BJ (cell line): ENCODE results near the gene TRAK1. TPM values are rescaled to one million over a fixed set of nuclear protein-coding genes. Genes with fewer than 3 reads are reported as not detected.
A peak's percentile ranks its signal among the peaks of the same experiment; 100 is the strongest.

Source experiments
- CTCF ChIA-PET: fragments of 350-600 bp; formaldehyde crosslinking; extraction: SDS; loops from one replicate; lab custom pipeline; 2021; ENCODE audit warnings: antibody characterized with exemption, inconsistent platforms; lab: Yijun Ruan, JAX
- POLR2A ChIA-PET: fragments of 300-600 bp; sonication (Branson Sonifier 250); formaldehyde crosslinking; extraction: SDS; loops from one replicate; lab custom pipeline; 2021; ENCODE audit warnings: antibody characterized with exemption; lab: Charles Lee
- DNase-seq: peaks from one replicate; pipeline ENCODE4 v3.0.0-alpha.2; 2011; ENCODE audit warnings: low read depth
- H3K27me3 ChIP-seq: 2 replicates; pipeline ENCODE4 v1.6.0; 2011; ENCODE audit warnings: low read length; ENCODE audit not compliant: control insufficient read depth, insufficient read depth
- H3K36me3 ChIP-seq: 2 replicates; pipeline ENCODE4 v1.5.1; 2011; ENCODE audit warnings: low read length; ENCODE audit not compliant: control insufficient read depth, insufficient read depth
- H3K4me3 ChIP-seq: 2 replicates; pipeline ENCODE4 v1.5.1; 2011; ENCODE audit warnings: low read depth, mild to moderate bottlenecking, control low read depth, low read length
- CTCF ChIP-seq: IDR thresholded peaks from 2 replicates; pipeline ENCODE4 v1.5.1; 2011; ENCODE audit warnings: low read depth, mild to moderate bottlenecking, control low read depth, inconsistent platforms, low read length, moderate library complexity; ENCODE audit not compliant: insufficient read depth
- polyA plus RNA-seq: library from polyadenylated mRNA; depleted of rRNA; stranded (reverse); fragments of >200 nt; gene quantifications from 2 replicates; pipeline ENCODE4 v1.2.3, GENCODE V29; 2011

TRAK1 gene
- polyA plus RNA-seq, 1 experiment, result 36.3 TPM

DNA sequence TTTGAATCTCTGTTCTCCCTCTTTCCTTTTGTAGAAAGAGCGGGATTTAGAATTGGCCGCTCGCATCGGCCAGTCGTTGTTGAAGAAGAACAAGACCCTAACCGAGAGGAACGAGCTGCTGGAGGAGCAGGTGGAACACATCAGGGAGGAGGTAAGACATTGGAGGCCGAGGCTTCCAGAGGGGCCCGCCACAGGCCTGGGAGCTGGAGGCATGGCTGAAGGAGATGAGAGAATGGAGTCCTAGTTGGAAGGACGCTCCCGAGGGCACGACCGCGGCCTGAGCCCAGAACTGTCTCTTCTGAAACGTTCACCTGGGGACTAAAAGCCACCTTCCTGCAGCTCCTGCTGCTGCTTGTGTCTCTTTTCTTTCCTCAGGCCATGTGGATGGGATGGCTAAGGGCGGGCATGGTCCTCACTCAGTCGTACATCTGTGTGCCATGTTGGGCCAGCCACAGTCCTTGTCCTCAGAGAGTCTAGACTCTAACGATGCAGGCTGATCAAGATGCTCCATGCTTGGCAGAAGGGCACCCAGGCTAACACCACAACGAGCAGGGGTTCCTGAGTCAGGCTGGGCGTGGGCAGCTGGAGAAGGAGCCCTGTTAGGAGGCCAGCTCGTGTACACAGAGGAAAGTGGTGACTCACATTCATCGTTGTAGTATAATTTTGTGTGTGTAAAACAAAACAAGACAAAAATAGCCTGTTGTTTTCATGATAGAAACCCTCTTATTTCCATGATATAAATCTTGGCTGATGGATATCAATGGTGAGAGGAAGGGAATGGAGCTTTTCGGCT is 93.7 kb downstream of the TRAK1 start:
- H3K27me3 ChIP-seq, result no peaks in the 10 kb centered on the region
- no peak overlapping the region for H3K4me3 ChIP-seq
- CTCF ChIA-PET, result interaction anchor here (0.5 to 2.0 kb wide), 7 partner anchors 9 to 1868 kb away, joined by 3 to 8 read pairs (median 3); no protein-coding TSS in a partner anchor
- POLR2A ChIA-PET, result no interaction called here
- TF ChIP-seq CTCF, result no peak
- H3K36me3 ChIP-seq, result peaks cover 1% of the 10 kb centered on the region
- peak; percentile 26 for DNase-seq

- DNase-seq, result no peak
- TF ChIP-seq CTCF, result no peak
- POLR2A ChIA-PET, result no interaction called here
- no peak overlapping the region for H3K4me3 ChIP-seq
- CTCF ChIA-PET, result interaction anchor here (0.8 to 1.1 kb wide), 2 partner anchors 16 to 1711 kb away, joined by 3 read pairs; no protein-coding TSS in a partner anchor
- H3K27me3 ChIP-seq, result no peaks in the 10 kb centered on the region
- H3K36me3 ChIP-seq, result peaks cover 3% of the 10 kb centered on the region
Observed at GRCh38 chr3:42187936-42188335, 96.8 kb downstream of the TRAK1 start.

- ChIA-PET CTCF (interaction anchor here (0.8 to 4.4 kb wide), 4 partner anchors 8 to 292 kb away, joined by 3 to 50 read pairs (median 18); no protein-coding TSS in a partner anchor), POLR2A (no interaction called here)
- Histone ChIP-seq H3K36me3 (peaks cover 3% of the 10 kb centered on the region), H3K4me3 (no peak overlapping the region), H3K27me3 (no peaks in the 10 kb centered on the region)
- no peak for TF ChIP-seq CTCF
- no peak for DNase-seq
Observed at GRCh38 chr3:42188376-42188775, 97.2 kb downstream of the TRAK1 start.

DNA sequence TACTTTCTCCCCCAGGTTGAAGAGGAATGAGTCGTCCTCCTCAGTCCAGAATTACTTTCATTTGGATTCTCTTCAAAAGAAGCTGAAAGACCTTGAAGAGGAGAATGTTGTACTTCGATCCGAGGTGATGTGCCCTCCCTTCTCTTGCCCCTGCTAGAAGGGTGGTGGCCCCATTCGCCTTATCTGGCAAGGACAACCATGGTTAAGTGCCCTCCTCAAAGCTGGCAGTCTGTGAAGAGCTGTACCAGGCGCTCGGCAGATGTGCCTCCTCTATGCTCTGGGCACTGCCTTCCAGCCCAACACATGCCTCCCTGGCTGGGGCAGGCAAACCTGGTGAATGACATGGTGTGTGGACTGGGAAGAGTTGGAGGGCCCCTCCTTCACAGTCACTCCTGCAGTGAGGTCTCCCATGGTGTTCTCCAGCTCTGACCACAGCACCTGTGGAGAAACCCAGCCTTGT is 97.9 kb downstream of the TRAK1 start:
- Histone ChIP-seq H3K27me3 (no peaks in the 10 kb centered on the region), H3K4me3 (no peak overlapping the region), H3K36me3 (peaks cover 3% of the 10 kb centered on the region)
- CTCF ChIA-PET, result interaction anchor here (0.8 to 4.4 kb wide), 7 partner anchors 9 to 293 kb away, joined by 3 to 50 read pairs (median 3); no protein-coding TSS in a partner anchor
- DNase-seq, result no peak
- POLR2A ChIA-PET, result interaction anchor here (0.6 kb wide), 1 partner anchor 32 kb away, joined by 3 read pairs; no protein-coding TSS in a partner anchor
- no peak for TF ChIP-seq CTCF

GRCh38 chr3:42189736-42190135 is 98.6 kb downstream of the TRAK1 start:
- H3K4me3 ChIP-seq, result no peak overlapping the region
- TF ChIP-seq CTCF, result no peak
- H3K27me3 ChIP-seq, result no peaks in the 10 kb centered on the region
- no peak for DNase-seq
- ChIA-PET CTCF (interaction anchor here (1.1 to 4.4 kb wide), 9 partner anchors 8 to 301 kb away, joined by 3 to 50 read pairs (median 7); no protein-coding TSS in a partner anchor), POLR2A (no interaction called here)
- H3K36me3 ChIP-seq, result peaks cover 5% of the 10 kb centered on the region
